Activated CD4-positive, alpha-beta T cell treated with anti-CD3 and anti-CD28 coated beads for 24 hours (primary cell): Measurements from ENCODE around the gene KCNA1.

Source experiments
- DNase-seq, 2 donors: peaks; one replicate each; pipeline ENCODE4 v3.0.0-alpha.2; 2020; ENCODE audit warnings: low read depth in 2 of 2

The KCNA1 gene

DNA sequence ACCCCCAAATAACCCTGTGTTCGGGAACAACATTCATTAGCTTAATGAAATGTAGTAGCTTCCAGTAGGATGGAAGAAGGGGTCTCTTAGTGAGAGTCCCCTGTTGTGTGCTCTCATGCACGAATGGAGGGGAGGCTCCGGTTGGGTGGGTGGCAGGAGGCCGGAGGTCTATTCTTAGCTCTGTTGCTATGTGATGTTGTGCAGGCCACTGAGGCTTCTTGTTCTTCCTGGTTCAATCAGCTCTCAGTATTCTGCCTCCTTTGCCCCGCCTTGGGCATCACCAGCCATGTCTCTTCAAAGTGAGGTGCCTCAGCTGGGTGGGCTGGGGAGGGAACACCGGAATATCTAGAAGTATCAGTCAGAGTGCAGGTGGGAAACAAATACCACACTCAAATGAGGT, 50.8 kb downstream of the KCNA1 start:
- no peak for DNase-seq

GRCh38 chr12:4961311-4961710, 51.6 kb downstream of the KCNA1 start:
- DNase-seq, result no peak

DNA sequence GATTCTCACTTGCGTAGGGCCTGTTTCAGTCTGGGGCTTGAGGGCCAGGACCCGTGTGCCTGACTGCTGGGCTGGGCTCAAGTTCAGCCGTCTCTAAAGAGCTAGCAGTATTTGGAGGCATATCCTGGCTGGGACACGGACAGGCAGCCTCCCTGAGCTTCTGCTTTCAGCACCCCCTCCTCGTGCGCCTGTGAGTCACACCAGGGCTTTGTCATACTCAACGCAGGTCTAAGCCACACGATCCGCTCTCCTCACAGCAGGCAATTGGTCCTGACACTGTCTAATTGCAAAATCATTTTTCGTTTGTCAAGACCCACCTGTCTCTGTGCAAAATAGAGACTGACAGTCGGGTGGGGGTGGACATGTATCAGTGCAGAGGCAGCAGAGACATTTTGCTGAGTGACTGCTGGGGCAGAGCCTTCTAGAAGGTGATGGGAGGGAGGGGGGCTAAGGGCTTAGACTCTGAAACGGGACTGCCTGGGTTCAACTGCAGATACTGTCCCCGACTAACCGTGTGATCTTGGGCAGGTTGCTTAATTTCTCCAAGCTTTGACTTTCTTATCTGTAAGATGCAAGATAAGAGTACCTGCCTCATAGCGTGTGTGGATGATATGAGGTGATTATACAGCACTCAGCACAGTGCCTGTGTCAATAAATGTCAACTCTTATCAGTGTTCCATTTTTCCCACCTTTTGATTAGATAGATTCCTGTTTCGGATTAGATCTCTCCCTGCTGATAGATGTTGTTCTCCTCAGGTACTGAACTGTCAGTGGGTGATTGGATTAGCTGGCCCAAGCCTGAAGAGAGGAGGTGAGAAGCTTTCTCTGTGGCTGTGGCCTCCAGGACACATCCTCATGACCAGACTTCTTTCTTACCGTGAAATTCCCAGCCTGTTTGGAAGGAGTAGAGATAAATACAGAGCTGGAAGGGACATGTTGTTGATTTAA, 53.1 kb downstream of the KCNA1 start:
- DNase-seq, result no peak
